SK-N-MC (cell line): ENCODE data around the gene DNASE1.
"Not testable (repeated sequence)": the region's sequence is repeated elsewhere in the genome, so short reads cannot be mapped to it uniquely, and the experiment has no call there.

Experiments used
- DNase-seq: peaks from one replicate; pipeline ENCODE4 v3.0.0-alpha.2; 2011; ENCODE audit warnings: low read depth, low spot score
- H3K27ac ChIP-seq: fragments of 200-600 bp; sonication (generic); 2 replicates; pipeline ENCODE4 v1.5.1; 2016; ENCODE audit warnings: mixed run types
- H3K36me3 ChIP-seq: fragments of 200-600 bp; sonication (generic); 2 replicates; pipeline ENCODE4 v1.6.1; 2017; ENCODE audit warnings: antibody characterized with exemption, low read length, mixed read lengths; ENCODE audit not compliant: insufficient read depth
- H3K4me3 ChIP-seq: fragments of 200-600 bp; sonication (generic); 2 replicates; pipeline ENCODE4 v1.5.1; 2016
- H3K9ac ChIP-seq: fragments of 200-600 bp; sonication (generic); 2 replicates; pipeline ENCODE4 v1.8.0; 2017; ENCODE audit warnings: mixed run types, mixed read lengths; ENCODE audit not compliant: insufficient read length
- H3K9me3 ChIP-seq: fragments of 200-600 bp; sonication (generic); 2 replicates; pipeline ENCODE4 v1.6.1; 2017; ENCODE audit warnings: low read depth, mild to moderate bottlenecking, antibody characterized with exemption, low read length, moderate library complexity, mixed read lengths
- EZH2 ChIP-seq: fragments of 200-600 bp; sonication (generic); IDR thresholded peaks from one replicate; pipeline ENCODE4 v1.6.1; 2017; ENCODE audit warnings: antibody characterized with exemption
- FOXP2 ChIP-seq: optimal IDR thresholded peaks from 2 replicates; pipeline ENCODE3; 2011; ENCODE audit warnings: mild to moderate bottlenecking, moderate library complexity; ENCODE audit not compliant: insufficient read depth; ENCODE audit errors: extremely low read length, control extremely low read depth
- POLR2AphosphoS5 ChIP-seq: IDR thresholded peaks from 2 replicates; pipeline ENCODE4 v1.6.1; 2012; ENCODE audit warnings: mild to moderate bottlenecking, low read depth, low read length, borderline replicate concordance

DNASE1 gene

DNA sequence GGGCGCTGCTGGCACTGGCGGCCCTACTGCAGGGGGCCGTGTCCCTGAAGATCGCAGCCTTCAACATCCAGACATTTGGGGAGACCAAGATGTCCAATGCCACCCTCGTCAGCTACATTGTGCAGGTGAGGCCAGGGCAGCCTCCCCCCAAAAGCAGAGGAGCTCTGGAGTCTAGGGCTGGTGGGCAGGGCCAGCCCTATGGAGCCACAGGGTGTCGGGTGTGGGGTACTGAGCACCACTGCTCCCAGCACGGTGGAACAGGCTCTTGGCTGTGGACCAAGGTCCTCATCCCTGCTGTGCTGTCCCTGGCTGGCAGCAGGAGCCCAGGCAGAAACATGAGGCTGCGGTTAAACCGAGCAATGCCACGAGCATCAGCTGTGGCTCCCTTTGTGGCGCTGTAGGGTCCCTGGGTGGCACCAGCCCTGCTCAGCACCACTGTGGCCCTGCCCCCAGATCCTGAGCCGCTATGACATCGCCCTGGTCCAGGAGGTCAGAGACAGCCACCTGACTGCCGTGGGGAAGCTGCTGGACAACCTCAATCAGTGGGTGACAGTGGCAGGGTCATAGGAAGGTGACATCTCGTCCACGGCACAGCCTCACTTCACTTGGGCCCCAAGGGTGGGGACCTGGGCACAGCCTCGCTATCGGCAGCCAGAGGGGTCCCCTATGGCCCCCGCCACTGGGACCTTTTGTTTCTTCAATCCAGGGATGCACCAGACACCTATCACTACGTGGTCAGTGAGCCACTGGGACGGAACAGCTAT is 1.1 kb downstream of the DNASE1 start:
- TF ChIP-seq EZH2 (no peak), FOXP2 (no peak), POLR2AphosphoS5 (no peak)
- H3K36me3 ChIP-seq, result peaks cover 62% of the 10 kb centered on the region
- H3K4me3 ChIP-seq, result no peak overlapping the region
- H3K9ac ChIP-seq, result no peak overlapping the region
- DNase-seq, result no peak
- H3K27ac ChIP-seq, result no peak overlapping the region
- H3K9me3 ChIP-seq, result no peaks in the 10 kb centered on the region

DNA sequence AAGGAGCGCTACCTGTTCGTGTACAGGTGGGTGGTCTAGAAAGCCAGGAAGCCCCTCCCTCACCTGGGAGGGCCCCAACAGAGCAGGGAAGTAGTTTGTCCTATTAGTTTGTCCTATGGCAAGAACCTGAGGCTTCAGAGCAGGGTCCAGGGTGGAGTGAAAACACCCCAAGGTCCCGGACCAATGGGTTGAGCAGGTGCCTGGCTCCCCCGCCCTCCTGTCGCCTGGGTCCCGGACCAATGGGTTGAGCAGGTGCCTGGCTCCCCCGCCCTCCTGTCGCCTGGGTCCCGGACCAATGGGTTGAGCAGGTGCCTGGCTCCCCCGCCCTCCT is 1.6 kb downstream of the DNASE1 start:
- not testable (repeated sequence) for H3K9ac ChIP-seq, DNase-seq, H3K4me3 ChIP-seq, H3K9me3 ChIP-seq, H3K27ac ChIP-seq
- peaks cover 68% of the 10 kb centered on the region for H3K36me3 ChIP-seq

DNA sequence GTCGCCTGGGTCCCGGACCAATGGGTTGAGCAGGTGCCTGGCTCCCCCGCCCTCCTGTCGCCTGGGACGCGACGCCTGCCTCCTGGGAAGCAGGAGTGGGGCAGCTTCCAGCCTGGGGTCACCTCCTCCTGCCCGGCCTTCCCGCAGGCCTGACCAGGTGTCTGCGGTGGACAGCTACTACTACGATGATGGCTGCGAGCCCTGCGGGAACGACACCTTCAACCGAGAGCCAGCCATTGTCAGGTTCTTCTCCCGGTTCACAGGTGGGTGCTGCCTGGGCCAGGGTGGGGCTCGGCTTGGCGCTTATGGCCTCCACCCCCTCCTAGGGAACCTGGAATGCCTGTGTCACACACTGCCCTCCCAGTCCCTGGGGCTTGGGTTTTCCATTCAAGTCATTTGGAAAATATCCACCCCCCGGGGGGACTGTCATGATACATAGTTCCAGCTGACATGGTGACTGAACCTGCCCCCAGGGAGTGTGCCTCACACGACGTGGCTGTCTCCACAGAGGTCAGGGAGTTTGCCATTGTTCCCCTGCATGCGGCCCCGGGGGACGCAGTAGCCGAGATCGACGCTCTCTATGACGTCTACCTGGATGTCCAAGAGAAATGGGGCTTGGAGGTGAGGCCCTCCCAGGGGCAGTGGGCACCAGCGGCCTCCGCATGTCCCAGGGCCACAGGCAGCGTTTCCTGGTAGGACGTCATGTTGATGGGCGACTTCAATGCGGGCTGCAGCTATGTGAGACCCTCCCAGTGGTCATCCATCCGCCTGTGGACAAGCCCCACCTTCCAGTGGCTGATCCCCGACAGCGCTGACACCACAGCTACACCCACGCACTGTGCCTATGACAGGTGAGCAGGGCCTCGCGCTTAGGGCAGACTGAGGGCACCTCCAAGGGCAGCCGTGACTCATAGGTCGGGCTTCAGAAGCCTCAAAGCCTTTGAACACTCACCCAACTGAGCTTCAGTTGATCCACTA is 2.3 kb downstream of the DNASE1 start:
- Histone ChIP-seq H3K9me3 (no peaks in the 10 kb centered on the region), H3K4me3 (no peak overlapping the region), H3K9ac (no peak overlapping the region), H3K36me3 (peaks cover 73% of the 10 kb centered on the region), H3K27ac (no peak overlapping the region)
- no peak for DNase-seq
- no peak for TF ChIP-seq EZH2
- TF ChIP-seq FOXP2, result no peak
- TF ChIP-seq POLR2AphosphoS5, result no peak

DNA sequence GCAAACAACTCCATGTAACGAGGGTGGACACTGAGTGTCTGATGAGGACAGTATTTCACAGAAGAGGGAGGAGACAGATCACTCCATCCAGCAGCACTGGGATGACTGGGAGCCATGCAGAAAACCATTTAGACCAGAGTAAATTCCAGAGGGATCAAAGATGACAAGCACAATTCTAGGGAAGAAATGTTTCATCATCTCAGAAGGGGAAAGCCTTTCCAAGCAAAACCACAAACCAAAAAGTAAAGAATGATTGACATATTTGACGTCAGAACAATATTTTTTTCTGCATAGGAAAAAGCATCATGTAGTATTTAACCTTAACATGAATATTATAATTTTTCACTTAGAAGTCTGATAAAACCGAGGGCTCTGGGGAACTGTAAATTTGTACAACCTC is 4.8 kb downstream of the DNASE1 start:
- Histone ChIP-seq H3K9me3 (no peaks in the 10 kb centered on the region), H3K9ac (no peak overlapping the region), H3K27ac (peak overlapping the region; percentile 26; the same call in 1 of the 2 replicates), H3K36me3 (peaks cover 89% of the 10 kb centered on the region), H3K4me3 (no peak overlapping the region)
- DNase-seq, result no peak
- TF ChIP-seq POLR2AphosphoS5, result no peak

DNA sequence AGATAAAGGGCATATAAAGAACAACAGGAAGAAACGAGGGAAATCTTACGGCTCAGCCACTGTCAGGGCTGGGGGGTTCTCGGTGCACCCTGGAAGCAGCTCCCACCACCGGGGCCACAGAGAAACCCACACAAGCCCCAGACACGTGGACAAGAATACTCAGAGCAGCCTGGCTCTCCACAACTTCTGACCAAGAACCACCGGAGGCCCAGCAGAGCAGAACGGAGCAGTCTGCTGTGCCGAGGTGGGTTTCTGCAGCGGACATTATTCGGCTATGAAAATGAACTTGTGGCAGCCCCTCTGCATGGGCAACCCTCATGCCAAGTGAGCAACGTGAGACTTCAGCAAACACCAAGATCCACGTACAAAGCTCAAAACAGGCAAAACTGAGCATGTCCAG is 6.8 kb downstream of the DNASE1 start:
- no peak for DNase-seq
- Histone ChIP-seq H3K4me3 (no peak overlapping the region), H3K36me3 (peaks cover 95% of the 10 kb centered on the region), H3K27ac (peak overlapping the region; percentile 46; the same call in 1 of the 2 replicates), H3K9me3 (no peaks in the 10 kb centered on the region), H3K9ac (no peak overlapping the region)
- TF ChIP-seq EZH2 (no peak), FOXP2 (no peak), POLR2AphosphoS5 (no peak)

DNA sequence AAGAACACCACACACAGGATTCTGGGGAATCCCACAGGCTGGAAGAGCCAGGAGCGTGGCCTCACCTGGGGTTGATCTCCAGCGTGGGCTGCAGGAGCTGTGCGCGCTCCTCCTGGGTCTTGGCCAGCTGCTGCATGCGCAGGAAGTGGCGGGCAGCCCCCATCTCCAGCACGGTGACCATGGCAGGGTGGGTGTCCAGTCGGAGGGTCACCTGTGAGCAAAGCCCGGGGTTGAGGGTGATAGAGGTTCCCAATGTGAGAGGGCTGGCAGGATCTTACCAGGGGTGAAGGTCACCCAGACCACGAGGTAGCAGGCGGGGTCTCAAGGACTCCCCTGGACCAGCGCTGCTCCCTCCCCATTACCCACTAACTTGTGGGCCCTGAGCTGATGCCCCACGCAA is 7.4 kb downstream of the DNASE1 start:
- H3K9ac ChIP-seq, result no peak overlapping the region
- H3K27ac ChIP-seq, result no peak overlapping the region
- TF ChIP-seq EZH2 (no peak), POLR2AphosphoS5 (0 out of 2 replicates have a peak, but pooled peaks have one; percentile 15), FOXP2 (no peak)
- no peak for DNase-seq
- H3K9me3 ChIP-seq, result no peaks in the 10 kb centered on the region
- peaks cover 96% of the 10 kb centered on the region for H3K36me3 ChIP-seq
- H3K4me3 ChIP-seq, result no peak overlapping the region

DNA sequence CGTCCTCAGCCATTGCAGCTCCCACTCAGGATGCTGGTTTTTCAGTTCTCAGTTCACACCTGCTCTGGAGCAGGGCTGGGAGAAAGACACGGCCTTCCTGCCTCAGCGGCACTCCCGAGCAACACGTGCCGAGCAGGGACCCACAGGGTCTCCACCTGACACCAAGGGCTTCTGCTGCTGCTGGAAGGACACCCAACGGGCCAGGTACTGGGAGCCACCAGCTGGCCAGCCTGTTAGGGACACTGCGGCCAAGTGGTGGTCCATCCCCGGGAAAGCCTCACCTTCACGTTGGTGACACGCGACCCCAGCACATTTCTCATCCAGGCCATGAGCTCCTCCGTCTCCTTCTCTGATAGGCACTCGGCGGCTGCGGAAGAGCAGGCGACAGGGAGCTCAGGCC is 8.1 kb downstream of the DNASE1 start:
- Histone ChIP-seq H3K4me3 (no peak overlapping the region), H3K36me3 (peaks cover 93% of the 10 kb centered on the region), H3K9me3 (no peaks in the 10 kb centered on the region), H3K27ac (no peak overlapping the region), H3K9ac (no peak overlapping the region)
- DNase-seq, result no peak
- TF ChIP-seq EZH2 (no peak), FOXP2 (no peak), POLR2AphosphoS5 (no peak)

DNA sequence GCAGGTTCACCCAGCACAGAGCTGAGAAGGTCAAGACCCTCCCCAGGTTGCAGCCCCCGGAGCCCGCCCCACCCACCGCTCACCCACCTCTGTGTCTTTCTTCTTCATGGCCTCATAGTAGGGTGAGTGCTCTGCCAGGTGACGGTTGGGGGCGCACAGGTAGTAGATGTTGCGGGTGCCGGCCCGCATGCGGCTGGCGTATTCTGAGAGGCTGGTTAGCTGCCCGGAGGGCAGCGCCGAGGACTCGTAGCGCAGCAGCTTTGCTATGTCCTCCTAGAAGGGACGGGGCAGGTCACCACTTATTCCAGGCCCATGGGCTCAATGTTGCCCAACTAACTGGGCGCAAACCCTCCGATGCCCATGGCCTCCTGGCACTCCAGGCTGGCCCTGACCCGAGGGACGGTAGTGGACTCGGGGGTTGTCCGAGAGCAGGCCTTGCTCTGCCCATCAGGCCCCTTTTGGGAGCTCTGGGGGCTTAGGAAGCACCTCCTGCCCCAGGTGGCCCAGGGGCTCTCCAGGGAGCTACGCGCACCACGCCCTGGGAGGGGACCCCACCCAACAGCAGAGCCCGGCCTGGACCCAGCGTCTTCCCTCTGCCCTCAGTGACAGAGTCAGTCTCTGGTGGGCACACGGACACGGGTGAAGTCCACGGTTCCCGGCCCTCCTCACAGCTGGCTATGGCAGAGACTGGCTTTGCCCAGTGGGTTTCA is 9.9 kb downstream of the DNASE1 start:
- no peak overlapping the region for H3K4me3 ChIP-seq
- no peak overlapping the region for H3K9ac ChIP-seq
- H3K9me3 ChIP-seq, result no peaks in the 10 kb centered on the region
- TF ChIP-seq FOXP2 (no peak), EZH2 (no peak), POLR2AphosphoS5 (no peak)
- H3K27ac ChIP-seq, result no peak overlapping the region
- peaks cover 87% of the 10 kb centered on the region for H3K36me3 ChIP-seq
- DNase-seq, result no peak
